GM04503 (cell line): ENCODE results near the gene MRPL17.
"Not testable (repeated sequence)": the region's sequence is repeated elsewhere in the genome, so short reads cannot be mapped to it uniquely, and the experiment has no call there.

Source experiments
- DNase-seq: peaks from one replicate; pipeline ENCODE4 v3.0.0-alpha.2; 2012; ENCODE audit warnings: low read depth

MRPL17 gene

DNA sequence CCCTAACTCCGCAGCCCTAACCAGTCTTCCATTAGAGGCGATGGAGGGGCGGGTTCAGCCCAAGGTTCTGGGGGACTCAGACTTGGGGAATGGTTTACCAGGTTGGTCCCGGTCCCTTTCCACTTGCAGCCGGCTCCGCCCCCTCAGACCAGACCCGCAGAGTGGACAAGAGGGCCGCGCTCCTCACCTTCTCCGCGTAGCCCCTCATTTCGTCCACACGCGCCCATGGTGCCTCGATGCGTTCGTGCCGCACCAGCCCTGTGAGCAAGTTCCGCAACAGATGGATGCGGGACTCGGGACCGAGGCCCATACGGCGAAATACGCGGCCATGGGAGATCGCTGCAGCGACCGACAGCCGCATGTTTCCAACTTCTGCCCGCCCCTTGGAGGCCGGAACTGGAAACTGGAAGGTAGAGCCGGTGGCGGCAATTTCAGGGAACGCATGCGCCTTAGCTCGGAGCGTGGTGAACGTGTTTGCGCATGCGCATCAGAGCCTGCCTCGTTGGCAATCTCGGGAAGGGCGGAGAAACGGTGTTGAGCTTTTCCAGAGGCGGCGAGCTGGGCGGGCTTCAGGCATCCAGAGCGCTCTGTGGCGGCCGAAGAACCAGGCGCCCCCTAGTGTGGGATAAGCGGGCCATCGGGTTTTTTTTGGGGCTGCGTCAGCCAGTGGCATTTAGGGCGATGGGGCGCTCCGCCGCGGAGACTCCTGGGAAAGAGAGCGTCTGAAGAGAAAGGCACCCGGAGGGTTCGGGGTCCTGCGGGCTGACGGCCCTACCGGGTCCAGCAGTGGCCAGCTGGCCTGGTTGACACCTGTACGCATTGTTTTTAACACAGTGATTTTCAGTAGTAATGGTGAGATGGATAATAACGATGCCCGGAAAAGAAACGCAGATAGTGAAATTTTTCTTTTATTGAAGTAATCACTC, at the start of gene MRPL17:
Gene MRPL17, minus strand, starts transcription at position 405 of the 926 bp plus-strand sequence. Its CDS starts 44 bp downstream, at position 361.
- DNase-seq = peak; percentile 90

GRCh38 chr11:6727971-6728760, 45.0 kb upstream of the MRPL17 start:
- DNase-seq = no peak

DNA sequence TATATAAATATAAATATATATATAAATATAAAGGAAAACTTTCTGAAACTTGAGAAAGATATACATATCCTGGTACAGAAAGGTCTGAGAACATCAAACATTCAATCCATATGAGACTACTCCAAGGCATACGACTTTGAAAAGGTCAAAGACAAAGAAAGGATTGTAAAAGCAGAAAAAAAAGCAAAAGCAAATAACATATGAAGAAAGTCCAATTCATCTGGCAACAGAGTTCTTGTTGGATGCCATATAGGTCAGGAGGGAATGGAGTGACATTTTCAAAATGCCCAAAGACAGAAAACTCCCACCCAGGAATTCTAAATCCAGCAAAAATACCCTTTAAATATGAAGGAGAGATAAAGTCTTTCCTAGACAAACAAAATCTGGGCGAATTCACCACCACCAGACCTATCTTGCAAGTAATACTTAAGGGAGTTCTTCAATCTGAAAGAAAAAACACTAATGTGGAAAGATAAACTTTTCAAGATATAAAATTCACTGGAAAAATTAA, 42.3 kb upstream of the MRPL17 start:
- DNase-seq = no peak

DNA sequence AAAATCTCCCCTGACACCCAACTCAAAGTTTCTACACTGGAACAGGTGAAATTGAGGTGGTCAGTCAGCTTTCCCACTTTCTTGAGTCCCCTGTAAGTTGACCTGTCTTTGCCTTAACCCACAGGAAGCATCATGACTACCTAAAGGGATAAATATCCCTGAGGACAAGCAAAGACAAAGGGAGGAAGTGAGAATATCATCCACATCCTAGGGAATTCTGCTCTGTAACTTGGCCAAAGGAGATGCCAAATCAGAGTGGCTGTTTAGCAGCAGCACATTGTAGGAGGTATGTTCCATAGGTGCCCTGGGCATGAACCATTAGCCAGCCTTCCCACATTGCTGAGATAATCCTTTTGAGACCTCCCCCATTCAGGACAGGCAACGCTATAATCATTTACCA, 40.9 kb upstream of the MRPL17 start:
- DNase-seq = no peak

DNA sequence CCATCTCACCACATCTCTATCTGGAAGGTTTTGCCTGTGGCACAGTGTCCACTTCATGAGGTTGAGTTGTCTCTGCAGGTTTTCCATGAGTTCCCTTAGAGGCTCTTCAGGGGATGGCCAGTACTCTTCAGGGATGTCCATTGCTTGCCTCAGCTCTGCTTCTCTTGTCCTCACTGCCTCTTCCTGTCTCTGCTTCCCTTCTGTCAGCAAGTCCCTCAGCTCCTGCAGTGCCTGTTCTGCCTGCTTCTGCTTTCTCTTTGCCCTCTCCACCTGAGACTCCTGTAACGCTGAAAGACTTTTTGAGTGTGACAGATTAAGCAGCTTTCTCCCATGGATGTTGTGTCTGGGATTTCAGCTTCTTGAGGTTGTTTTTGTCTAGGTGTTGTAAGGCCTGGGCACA, 38.2 kb upstream of the MRPL17 start:
- DNase-seq = no peak

- no peak for DNase-seq
Measured at GRCh38 chr11:6719576-6719975, 36.4 kb upstream of the MRPL17 start.

- no peak for DNase-seq
Measured at GRCh38 chr11:6717426-6717825, 34.3 kb upstream of the MRPL17 start.

- not testable (repeated sequence) for DNase-seq
Measured at GRCh38 chr11:6711552-6711951, 28.4 kb upstream of the MRPL17 start.

- no peak for DNase-seq
Measured at GRCh38 chr11:6708876-6709275, 25.7 kb upstream of the MRPL17 start.

DNA sequence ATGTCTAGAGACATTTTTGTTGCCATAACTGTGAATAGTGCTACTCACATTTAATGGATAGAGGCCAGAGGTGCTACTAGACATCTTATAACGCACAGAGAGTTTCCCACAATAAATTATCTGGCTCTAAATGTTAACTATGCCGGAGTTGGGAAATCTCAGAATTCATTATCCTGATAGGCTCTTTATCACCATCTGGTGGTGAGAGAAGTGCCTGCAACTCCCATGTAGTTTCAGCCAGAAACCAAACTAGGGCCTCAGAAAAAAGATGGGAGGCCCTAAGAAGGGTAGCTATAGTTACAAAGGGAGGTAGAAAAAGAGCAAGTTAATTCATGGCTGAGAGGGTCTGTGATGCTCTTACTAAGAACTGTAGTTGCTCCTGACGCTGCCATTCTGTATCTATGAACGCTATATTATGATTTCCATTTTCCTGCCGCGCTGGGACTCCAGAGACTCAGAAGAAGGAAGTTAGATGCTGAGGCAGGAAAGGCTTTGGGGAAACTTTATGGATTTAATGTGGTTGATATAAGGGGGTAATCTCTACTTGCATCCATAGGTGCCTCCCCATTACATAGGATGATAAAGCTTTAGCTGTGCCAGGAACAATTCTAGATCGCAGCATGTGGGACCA, 22.9 kb upstream of the MRPL17 start:
- no peak for DNase-seq

GRCh38 chr11:6703247-6704063, 20.3 kb upstream of the MRPL17 start:
- peak; percentile 37 for DNase-seq

DNA sequence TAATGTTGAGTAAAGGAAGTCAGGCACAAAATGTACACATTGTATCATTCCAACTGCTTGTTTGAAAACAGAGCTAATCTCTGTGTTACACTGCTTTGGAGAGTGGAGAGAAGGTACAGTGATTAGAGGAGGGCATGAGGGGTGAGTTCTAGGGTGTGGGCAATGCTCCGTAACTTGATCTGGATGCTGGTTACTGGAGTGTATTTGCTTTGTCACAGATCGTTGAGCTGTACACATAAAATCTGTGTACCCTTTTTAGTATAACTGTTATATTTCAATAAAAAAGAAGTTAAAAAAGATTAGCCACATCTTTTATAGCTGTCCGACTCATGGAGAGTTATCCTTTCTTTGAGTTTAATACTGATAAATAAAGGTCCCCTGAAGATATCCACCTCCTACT, 18.8 kb upstream of the MRPL17 start:
- DNase-seq = not testable (repeated sequence)

DNA sequence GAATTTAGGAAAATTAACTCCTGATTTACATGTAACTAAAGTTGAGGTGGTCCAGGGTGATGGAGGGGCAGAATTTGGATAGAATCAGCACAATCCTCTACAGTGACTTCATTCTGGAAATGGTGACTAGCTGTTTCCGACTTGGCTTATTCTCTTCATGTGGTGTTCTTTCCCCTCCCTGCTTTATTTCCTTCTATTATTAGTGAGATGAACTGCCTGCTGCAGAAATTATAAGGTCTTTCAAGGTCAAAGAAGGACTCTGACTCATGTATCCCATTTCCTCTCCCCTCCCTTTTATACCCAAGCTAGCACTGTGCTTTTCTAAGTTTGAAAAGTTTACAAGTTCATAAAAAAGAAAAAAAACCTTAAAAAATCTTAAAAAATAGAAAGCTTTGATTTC, 12.2 kb upstream of the MRPL17 start:
- DNase-seq = no peak

DNA sequence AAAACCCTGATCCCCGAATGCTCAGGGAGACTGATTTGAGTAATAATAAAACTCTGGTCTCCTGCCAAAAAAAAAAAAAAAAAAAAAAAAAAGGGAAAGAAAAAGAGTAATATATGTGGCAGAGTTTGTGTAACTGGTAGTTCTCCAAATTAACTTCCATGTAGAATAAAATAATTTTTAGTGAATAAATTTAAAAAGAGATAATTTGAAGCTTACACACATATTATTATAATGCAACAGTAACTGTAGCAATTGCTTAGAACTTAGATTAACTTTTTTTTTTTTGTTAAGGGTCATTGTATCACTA, 11.0 kb upstream of the MRPL17 start:
- DNase-seq = no peak

GRCh38 chr11:6693342-6694228, 10.4 kb upstream of the MRPL17 start:
- DNase-seq = peak; percentile 48

GRCh38 chr11:6692128-6692527, 9.0 kb upstream of the MRPL17 start:
- DNase-seq = no peak

GRCh38 chr11:6690431-6691132, 7.4 kb upstream of the MRPL17 start:
- not testable (repeated sequence) for DNase-seq

GRCh38 chr11:6687876-6688275, 4.7 kb upstream of the MRPL17 start:
- no peak for DNase-seq

DNA sequence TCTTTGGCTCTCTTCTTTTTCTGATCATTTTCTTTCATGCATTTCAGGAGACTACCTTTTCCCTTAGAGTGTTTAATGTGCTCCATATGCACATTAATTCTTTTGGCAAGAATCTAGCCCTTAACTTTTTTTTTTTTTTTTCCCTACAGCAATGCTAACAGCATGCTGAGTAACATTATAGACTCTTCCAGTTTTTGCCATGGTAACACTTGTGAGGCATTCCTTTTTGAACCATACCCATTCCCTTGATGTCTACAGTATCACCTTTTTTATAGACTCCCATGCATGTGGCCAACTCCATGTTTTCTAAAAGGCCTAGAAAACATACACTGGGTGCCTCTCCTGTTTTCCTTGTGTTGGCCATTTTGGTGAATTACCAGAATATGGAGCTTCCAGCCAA, 2.9 kb upstream of the MRPL17 start:
- no peak for DNase-seq

GRCh38 chr11:6684068-6684467, 928 bp upstream of the MRPL17 start:
- not testable (repeated sequence) for DNase-seq
